Activated CD8-positive, alpha-beta memory T cell treated with anti-CD3 and anti-CD28 coated beads, Interleukin-2, amount 50 U/mL, for 24 hours (primary cell): ENCODE measurements around the gene ZNF135.

Source experiments
- DNase-seq: peaks from one replicate; pipeline ENCODE4 v3.0.0-alpha.2; 2020; ENCODE audit errors: extremely low read depth

Gene ZNF135

DNA sequence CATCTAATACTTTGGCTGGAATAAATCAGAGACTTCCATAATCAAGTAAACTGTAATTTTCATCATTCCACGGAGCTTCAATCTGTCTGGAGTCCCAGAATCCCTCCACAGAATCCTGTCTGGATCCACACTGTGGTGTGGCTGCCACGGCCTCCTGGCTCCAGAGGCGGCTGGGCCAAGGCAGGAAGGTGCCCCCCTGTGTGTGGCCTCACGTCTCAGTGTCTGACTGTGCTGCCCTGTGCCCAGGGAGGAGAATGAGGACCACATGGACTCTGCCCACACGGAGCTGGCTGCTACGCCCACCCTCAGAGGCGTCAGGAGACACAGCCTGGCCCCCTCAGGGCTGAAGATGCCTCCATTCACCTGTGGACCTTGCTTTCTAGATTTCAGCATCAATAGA is 12.2 kb upstream of the ZNF135 start:
- DNase-seq = no peak

DNA sequence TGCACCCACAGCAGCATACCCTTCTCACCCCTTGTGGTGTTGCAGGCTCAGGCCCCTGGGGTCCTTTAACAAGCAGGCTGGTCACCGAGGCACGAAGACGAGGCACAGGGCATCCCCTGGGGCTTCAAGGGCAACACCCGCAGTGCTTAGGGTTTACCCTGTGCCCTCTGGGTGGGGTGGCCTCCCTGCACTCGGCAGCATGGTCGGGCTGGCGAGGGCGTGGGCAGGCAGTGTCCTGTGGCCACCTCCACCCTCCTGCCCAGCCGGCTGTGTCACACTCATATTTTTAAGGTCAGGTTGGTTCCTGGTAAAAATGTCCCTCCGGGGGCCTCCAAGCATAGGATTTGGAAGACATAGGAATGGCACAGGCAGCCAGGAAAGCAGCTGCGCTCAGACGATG is 11.4 kb upstream of the ZNF135 start:
- no peak for DNase-seq

DNA sequence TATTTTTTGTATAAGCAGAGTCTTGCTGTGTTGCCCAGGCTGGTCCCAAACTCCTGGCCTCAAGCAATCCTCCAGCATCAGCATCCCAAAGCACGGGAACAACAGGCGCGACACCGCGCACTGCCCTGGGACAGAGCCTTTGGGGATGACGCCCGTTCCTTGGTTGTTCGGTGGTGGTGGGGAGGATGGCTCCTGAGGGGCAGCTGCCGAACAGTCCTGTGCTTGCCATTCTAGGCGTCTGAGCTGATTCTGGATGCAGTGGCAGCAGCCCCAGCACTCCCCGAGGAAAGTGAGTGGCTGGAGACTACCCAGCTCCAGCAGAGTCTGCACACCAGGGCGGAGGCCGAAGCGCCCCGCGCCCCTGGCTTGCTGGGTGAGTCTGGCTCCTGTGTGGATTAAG is 6.8 kb upstream of the ZNF135 start:
- no peak for DNase-seq

DNA sequence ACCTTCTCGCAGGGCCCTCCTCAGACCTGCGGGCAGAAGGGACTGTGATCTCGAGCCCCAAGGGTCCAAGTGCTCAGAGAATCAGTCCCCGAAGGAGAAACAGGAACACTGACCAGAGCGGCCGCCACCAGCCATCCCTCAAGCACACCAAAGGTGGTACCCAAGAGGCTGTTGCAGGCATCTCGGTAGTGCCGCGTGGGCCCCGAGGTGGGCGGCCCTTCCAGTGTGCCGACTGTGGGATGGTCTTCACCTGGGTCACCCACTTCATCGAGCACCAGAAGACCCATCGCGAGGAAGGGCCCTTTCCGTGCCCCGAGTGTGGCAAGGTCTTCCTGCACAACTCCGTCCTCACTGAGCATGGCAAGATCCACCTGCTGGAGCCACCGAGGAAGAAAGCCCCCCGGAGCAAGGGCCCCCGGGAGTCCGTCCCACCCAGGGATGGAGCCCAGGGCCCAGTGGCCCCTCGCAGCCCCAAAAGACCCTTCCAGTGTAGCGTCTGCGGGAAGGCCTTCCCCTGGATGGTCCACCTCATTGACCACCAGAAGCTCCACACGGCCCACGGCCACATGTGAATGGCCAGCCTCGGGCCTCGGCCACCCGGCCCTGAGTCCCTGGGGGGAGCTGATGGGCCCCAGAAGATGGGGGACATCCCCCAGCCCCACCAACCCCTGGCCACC is 5.5 kb upstream of the ZNF135 start:
- no peak for DNase-seq

DNA sequence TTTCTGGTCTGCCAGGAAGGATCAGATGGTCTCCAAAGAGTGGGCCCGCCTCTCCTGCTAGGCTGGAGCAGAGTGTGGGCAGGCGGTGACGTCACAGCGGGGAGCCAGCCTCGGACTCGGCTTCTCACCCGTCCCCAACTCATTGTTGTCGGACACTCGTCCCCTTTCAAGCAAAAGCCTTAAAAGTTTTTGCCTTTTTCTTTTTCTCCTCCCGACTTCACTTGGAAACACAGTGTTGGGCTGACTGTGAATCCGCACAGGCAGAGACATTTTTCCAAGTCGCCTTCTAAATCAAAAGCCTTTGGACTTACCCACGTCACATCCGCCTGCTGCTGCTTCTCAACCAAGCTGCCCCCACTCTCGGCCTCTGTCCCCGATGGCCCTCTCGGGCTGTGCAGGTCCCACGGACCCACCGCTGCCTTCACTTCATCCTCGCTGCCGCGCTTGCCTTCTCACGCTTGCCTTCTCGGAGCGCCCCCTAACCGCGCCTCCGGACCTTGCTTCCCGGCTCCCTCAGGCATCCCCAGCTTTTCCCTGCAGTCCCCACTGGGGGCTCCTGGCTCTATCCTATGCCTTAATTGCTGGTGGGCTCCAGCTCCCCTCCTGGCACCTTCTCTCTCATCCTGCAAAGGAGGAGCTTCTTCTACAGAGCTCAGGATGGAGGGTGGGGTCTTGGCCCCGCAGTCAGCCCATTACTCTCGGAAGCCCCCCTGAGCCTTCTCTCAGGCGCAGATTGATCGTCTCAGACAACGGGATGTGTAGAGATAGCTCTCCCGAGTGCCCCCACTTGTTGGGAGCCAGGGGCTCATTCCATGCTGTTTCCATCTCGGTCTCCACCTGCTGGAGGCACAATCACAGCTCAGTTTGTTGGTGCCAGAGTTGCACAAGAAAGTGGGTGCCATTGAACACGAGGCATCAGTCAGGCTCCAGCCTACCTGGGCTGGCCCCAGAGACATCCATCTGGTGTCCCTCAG is 3.9 kb upstream of the ZNF135 start:
- no peak for DNase-seq

DNA sequence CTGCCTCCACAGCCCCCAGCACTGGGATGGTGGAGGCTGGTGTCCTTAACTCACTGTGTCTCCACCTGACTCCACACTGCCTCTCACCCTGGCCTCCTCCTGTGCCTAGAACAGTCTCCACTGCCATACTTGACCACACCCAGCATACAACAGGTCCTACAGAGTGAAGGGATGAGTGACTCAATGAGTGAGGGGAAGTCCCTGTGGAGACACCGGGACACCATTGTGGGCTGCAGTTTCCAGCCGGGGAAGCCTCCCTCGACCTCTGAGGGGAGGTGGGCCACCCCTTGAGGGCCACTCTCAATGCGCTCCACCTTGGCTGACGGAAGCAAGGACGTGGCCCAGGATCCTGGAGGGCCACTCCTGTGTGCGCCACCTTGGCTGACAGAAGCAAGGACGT is 2.8 kb upstream of the ZNF135 start:
- no peak for DNase-seq

DNA sequence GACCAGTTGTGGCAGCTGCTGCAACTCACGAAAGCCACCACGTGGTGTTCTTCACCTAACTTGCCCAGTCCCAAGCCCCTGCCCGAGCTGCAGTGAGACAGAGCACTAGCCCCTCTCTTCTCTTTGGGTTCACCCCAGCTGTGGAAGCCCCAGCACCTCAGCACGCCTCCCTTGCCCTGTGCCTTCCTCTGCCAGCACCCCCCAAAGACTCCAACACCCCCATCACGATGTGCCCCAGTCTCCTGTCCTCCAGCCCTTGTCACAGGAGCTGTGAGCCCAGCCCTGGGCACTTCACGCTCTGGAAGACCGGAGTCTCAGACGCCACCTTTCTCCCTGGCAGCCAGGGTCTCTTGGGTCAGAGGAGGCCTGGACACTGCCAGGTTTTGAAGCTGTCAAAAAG is 2.2 kb upstream of the ZNF135 start:
- DNase-seq = no peak

DNA sequence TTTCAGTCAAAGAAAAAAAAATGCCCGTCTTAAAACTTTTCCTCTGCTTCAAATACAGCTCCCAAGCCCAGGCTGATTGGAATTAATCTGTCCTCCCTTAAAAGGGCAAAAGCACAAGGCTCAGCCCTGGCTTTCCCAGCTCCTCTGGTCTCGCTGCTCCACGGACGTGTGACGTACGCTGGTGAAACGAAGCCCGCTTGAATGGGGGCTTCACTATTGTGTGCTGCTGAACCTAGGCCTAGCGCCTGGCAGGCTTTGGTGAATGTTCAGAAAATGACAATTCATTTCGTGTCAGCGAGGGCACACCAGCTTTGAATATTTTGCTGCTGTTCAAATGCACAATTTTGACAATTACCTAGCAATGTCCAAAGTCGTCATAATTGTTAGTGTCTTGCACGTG is 615 bp upstream of the ZNF135 start:
- DNase-seq = no peak

DNA sequence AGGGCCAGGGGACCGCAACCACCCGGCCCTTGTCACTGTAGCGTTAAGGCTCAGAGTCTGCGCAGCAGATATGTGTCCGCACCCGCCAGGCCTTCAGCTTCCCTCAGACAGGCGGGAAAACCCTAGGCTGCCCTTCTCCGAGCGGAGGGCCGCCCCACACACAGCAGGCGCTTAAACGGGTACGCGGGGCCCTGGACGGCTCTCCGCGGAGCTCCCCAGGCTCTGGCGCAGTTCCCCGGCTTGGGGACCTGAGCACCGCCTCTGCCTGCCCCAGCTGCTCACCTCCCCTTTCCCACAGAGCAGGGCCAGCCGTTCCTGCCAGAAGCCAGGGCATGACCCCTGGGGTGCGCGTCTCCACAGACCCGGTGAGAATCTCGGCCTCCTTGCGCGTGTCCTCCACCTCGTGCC is 593 bp downstream of the ZNF135 start:
- DNase-seq = no peak

DNA sequence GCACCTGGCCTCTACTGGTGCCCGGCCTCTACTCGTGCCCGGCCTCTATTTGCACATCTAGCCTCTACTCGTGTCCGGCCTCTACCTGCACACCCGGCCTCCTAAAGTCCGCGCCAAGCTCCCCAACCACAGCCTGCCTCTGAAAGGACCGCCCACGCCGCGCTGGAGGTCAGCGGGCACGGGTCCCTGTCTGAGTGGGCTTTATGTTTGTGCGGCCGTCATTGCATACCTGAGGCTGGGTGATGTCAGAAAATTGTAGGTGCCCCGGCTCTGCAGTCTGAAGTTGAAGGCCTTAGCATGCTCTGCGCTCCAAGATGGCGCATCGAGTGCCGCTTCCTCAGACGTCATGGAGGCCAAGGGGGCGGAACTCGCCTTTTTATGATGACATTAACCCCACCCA is 1.1 kb downstream of the ZNF135 start:
- no peak for DNase-seq

DNA sequence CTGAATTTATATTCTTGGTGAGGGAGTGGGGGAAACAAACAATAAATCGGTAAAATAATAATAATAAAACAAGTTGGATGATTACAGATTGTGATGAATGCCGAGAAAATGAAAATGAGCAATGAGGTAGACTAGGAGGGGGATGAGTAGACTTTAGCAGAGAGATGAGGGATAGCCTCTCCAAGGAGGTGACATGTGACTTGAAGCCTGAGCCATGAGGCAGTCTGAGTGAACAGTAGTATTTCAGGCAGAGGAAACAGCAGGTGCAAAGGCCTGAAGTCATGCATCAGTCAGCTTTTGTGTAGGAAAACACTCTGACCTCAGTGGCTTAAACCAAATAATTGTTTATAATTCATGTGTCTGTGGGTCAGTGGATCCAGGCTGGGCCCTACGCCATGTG is 4.6 kb downstream of the ZNF135 start:
- no peak for DNase-seq

DNA sequence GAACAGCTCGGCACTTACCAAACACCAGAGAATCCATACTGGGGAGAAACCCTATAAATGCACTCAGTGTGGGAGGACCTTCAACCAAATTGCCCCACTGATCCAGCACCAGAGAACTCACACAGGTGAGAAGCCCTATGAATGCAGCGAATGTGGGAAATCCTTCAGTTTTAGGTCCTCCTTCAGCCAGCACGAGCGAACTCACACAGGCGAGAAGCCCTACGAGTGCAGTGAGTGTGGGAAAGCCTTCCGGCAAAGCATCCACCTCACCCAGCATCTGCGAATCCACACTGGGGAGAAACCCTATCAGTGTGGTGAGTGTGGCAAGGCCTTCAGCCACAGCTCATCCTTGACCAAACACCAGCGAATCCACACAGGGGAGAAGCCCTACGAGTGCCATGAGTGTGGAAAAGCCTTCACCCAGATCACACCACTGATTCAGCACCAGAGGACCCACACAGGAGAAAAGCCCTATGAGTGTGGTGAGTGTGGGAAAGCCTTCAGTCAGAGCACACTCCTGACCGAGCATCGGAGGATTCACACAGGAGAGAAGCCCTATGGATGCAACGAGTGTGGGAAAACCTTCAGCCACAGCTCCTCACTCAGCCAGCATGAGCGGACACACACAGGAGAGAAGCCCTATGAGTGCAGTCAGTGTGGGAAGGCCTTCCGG is 8.3 kb downstream of the ZNF135 start:
- DNase-seq = no peak

DNA sequence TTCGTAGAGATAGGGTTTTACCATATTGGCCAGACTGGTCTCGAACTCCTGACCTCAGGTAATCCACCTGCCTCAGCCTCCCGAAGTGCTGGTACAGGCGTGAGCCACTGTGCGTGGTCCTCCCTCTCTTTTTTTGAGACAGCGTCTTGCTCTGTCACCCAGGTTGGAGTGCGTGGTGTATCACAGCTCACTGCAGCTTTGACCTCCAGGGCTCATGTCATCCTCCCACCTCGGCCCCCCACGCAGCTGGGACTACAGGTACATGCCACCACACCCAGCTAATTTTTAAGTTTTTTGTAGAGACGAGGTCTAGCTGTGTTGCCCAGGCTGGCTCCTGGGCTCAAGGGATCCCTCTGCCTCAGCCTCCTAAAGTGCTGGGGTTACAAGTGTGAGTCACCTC is 20.7 kb downstream of the ZNF135 start:
- DNase-seq = no peak

DNA sequence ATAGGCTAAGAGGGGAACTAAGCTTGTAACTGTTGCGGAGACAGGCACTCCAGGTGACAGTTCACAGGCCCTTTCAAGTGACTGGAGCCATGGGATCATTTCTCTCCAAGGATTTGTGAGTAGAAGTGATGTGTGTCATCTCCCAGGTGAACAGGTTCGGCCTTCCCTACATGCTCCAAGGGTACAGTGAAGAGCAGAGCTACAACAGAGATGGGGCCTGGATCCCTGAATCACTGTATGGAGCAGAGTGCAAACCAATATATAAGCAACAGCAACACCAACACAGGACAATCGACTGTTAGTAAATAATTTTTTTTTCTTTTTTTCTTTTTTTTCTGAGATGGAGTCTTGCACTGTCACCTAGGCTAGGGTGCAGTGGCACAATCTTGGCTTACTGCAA is 23.9 kb downstream of the ZNF135 start:
- DNase-seq = no peak

DNA sequence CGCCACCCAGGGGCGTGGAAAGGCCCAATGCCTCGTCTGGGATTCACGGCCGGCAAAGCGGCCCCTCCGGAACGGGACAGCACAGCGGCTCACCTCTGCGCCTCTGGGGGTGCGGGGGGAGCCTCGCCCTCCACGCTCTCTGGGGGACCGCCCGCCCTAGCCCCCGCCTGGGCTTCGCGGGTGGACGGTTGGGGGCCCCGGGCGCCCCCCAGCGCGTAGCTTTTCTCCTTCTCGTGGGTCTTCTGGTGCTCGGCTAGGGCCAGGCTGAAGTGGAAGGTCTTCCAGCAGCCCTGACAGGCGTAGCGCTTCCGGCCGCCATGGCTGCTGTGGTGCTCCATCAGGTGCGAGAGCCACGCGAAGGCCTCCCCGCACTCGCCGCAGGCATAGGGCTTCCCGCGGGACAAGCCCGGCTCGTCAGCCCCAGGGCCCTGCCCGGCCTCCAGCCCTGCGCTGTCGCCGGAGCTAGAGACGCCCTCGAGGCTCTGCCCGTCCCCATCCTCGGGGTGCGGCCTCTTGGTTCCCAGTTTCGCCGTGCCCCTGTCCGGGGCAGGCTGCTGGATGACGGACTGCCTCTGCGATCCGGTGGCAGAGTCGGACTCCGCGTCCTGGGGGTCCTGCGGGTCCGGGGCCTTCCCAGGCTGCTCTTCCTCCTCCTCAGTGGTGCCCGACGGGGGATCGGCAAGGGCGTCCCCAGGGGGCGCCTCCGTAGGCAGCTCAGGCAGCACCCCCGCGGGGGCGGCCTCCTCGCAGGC is 25.7 kb downstream of the ZNF135 start:
- DNase-seq = no peak

DNA sequence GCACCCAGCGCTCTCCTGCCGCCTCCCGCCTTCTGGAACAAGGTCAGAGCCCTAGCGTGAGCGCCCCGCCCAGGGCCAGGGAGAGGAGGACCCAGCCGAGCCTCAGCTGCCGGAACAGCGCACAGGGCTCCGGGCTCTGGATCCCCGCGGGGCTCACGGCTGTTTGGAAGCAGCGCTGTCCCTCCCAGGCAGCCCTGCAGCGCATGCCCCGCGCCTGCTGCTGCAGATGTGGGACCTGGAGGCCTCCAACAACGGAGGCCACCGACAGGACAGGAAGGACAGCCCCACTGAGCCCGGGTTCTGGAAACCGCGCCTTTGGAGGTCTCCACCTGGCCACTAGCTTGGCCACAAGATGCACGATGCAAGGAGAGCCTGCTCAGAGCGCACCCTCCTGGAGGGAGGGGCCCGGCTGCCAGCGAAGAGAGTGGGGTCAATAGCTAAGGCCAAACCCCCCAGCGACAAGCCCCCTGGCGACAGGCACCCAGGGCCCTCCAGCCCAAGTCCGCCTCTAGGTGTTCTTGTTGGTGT is 26.3 kb downstream of the ZNF135 start:
- no peak for DNase-seq

DNA sequence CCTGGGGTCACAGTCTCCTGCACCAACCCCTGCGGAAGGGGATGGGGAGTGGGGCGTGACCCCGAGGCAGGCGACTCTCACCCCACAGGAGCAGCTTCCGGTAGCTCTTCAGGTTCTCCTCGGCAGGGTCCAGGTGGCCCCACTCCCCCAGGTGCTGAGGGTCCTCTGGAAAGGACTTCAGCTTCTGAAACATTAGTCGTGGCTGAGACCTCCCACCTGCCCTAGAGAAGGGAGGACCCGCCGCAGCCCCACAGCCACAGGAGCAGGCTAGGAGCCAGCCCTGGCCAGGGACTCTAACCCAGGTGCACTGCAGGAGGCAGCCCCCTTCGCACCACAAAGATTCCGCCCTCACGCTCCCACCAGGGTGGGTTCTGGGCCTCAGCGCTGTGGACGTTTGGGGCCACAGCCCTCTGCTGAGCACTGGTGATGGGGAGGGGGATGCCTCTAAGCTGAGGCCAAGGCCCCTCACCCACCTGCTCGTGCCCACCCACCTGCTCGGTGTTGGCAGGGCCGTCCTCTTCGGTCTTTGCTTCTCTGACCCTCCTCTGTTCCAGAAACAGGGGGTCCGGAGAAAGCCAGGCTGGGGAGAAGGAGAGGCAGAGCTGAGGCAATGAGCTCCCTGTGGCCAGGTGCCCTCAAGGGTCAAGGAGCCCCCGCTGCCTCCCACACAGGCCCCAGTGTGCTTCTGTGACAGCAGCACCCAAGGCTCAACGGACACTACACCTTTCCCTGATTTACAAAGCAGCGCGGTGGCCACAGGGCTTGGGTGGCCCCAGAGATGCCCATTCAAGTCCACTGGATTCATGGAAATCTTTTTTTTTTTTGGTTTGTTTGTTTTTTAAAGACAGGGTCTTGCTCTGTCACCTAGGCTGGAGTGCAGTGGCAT is 28.0 kb downstream of the ZNF135 start:
- no peak for DNase-seq

DNA sequence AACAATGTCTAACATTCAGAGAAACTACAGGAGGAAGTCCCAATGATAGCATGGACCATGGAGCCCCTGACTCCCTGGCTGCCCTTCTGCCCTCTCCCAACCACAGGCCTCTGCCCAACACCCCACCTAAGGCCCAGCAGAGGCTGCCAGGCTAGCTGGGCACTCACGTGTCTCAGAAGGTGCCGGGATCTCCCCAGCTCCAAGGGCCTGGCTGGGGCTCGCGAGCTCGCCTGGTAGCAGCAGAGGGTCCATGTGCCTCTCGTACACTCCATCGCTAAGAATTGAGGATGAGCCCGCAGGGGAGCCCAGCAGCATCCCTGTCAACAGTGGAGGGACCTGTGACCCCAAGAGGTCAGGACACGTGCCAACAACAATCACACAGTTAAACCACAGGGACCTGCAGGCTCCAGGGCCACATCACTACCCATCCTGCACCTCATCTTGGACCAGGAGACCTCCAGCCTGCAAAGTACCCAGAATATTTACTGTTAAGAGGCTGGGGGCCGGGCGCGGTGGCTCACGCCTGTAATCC is 29.5 kb downstream of the ZNF135 start:
- no peak for DNase-seq

DNA sequence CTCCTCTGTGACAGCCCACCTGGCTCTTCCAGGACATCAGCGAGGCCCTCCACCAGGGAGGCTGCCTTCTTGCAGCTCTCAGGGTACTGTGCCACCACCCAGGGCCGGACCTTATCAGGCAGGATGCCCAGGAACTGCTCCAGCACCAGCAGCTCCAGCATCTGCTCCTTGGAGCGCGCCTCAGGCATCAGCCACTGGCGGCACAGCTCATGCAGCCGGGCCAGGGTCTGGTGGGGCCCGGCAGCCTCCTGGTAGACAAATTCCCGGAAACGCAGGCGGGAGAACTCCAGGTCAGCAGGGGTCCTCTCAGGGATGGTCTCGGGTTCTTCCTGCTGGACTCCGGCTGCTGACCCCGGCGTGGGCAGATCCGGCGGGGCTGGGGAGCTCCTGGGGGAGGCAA is 30.8 kb downstream of the ZNF135 start:
- no peak for DNase-seq

DNA sequence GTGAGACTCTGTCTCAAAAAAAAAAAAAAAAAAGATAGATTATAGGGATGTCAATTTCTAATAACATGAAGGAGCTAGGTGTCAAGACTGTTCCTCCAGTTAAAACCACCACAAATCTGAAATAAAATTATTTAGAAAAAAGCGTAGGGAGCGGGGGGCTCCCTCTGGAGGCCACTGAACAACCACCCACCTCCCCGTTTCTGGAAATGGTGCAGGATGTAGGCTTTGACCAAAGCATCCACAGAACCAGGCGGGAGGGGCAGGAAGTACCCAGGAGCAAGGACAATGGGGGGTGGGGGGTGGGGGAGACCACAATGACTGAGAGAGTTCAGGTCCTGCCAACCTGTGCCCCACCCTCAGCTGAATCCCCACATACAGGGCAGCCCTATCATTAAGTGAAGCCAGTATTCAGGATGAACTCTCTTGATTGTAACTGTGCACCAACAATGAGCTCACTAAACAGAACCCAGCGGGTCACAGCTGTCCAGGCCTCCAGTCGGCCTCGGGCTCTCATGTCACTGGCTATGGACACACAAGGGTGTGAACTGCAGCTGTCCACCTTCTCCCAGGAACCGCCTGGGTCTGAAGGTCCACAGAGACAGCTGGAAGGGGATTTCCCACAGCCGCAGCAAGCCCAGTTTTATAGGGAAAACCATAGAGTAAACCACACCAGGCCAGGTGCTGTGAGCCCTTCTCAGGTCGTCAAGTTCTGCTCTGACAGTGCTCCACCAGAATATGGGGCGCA is 32.3 kb downstream of the ZNF135 start:
- DNase-seq = no peak
